GOT3 (cell line): ENCODE measurements around the gene RBBP5.

Experiments used
- DNase-seq: peaks from one replicate; lab custom pipeline; 2025; ENCODE audit warnings: mixed read lengths; lab: John Stamatoyannopoulos, UW

Gene RBBP5

DNA sequence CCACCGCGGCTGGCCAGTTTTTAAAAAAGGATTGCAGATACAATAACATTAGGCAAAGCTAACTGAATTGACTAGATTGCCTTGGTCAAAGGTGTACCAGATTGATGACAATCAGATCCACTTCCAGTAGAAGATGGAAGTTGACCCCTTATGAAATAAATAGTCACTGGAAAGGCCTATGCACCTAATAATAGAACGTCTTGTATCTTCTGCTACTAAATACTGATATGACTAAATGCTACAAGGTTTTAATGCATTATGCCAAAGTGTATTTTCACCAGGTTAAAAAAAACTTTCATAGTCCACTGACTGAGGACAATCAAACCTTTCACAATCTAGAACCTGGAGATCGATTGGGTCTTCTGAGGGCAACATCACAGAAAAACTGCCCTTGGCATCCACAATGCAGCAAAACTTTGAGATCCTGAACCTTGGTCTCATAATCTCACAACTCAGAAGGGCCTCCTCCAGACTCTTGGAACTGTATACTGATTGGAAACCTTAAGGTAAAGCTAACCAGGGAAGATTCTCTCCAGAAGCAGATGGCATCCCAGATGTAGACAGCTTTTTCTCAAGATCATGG is 7.8 kb upstream of the RBBP5 start:
- no peak for DNase-seq

GRCh38 chr1:205128050-205128449 is 6.3 kb upstream of the RBBP5 start:
- no peak for DNase-seq

DNA sequence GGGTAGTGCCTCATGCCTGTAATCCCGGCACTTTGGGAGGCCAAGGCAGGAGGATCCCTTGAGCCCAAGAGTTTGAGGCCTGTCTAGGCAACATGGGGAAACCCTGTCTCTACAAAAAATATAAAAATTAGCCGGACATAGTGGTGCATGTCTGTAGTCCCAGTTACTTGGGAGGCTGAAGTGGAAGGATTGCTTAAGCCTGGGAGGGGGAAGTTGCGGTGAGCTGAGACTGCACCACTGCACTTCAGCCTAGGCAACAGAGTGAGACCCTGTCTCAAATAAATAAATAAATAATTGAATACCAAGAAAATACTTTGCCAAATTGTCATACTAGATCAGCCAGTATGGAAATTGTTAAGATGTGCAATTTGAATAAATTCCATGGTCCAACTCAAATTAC is 5.9 kb upstream of the RBBP5 start:
- no peak for DNase-seq

DNA sequence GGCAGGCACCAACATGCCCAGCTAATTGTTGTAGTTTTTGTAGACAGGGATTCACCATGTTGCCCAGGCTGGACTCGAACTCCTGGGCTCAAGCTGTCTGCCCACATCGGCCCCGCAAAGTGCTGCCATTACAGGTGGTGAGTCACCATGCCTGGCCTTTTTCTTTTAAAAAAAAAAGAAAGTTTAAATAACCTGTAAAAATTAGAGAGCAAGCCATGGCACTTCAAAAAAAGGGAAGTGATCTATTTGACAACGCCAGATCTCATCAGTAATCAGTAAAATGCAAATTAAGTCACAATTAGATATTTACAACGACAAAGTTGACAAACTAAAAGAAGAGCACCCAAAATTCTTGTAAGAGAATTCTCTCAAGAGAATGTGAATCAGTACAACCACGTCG is 2.9 kb upstream of the RBBP5 start:
- no peak for DNase-seq

- DNase-seq = no peak
These were observed 708 bp upstream of the RBBP5 start for GRCh38 chr1:205122489-205122882.

DNA sequence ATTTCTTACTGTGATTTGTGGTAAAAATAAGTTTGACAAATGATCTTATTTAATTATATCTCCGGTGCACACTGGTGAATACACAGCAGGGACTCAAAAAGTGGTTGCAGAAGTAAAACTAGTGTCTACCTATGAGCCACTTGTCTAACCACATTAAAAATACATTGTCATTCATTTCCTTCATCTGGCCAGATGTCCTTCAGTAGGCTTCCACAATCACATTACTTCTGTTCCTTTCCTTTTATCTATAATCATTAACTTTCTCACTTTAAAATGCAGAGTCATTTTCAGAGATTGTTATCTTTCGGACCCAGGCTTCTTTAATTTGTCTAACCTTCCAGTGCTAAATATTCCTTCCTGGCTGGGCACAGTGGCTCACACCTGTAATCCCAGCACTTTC is 3.0 kb downstream of the RBBP5 start:
- no peak for DNase-seq

DNA sequence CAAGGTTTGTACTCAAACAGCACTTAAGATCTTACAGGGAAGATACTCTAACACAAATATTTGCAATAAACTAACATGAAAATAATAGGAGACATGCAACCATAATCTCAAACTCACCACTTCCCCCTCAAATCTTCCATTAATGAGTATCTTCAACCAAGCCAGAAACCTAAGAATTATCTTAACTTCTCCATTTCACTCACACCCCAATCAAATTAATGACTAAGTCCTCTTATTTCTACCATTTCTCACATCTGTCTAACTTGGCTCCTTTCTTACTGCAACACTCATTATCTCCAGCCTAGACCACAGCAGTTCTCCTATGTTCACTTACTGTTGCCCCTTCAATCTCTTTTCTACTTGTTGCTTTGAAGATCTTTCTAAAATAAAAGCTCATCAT is 10.4 kb downstream of the RBBP5 start:
- DNase-seq = no peak

- no peak for DNase-seq
These were observed 12.1 kb downstream of the RBBP5 start for GRCh38 chr1:205109711-205110110.

DNA sequence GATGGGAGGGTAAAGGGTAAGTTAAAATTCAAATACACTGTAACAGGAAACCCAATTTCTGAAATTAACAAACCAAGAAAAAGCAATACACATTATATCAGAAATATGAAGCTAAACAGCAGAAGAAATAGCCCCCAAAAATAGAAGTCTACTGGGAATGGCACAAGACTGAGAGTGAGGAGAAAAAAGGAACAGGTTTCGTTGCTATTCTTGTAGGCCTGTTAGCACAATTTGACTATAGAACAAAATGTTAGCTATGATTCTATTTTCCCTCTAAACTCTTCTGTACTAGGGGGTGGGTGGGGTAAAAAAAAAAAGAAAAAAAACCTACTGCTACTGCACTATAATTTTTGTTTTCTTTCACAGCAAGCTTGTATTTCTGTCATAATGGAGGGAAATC is 12.5 kb downstream of the RBBP5 start:
- DNase-seq = no peak

- DNase-seq = no peak
These were observed 13.3 kb downstream of the RBBP5 start for GRCh38 chr1:205108464-205108863.

GRCh38 chr1:205107327-205107726 is 14.5 kb downstream of the RBBP5 start:
- DNase-seq = no peak

GRCh38 chr1:205102404-205102803 is 19.4 kb downstream of the RBBP5 start:
- DNase-seq = no peak

DNA sequence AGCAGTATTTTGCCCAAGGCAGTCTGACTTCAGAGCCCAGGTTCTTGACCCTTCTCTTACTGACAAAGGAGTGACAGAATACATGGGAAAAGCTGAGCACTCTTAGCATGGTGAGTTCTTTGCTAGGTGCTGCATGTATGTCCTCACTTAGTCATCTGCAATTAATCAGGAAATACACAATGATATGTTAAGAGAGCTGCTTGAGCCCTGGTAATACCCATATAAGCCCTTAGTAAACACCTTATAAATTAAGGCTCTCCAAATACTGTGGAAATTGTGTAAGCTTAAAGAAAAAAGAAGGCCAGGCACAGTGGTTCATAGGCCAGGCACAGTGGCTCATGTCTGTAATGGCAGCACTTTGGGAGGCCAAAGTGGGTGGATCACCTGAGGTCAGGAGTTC is 23.5 kb downstream of the RBBP5 start:
- no peak for DNase-seq

DNA sequence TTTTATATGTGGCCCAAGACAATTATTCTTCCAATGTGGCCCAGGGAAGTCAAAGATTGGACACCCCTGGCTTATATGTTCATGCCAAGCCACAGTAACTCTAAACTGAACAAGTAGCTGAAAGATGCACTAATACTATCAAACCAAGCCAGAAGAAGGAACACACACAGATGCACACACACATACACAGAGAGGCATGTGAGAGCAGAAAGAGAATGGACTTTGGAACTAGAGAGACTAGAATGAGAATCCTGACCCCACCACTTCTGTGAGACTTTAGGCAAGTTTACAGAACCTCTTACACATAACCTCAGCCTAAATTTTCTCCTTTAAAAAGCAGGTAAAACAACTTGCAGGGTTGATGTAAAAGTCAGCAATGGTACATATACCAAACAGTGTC is 26.4 kb downstream of the RBBP5 start:
- DNase-seq = no peak

DNA sequence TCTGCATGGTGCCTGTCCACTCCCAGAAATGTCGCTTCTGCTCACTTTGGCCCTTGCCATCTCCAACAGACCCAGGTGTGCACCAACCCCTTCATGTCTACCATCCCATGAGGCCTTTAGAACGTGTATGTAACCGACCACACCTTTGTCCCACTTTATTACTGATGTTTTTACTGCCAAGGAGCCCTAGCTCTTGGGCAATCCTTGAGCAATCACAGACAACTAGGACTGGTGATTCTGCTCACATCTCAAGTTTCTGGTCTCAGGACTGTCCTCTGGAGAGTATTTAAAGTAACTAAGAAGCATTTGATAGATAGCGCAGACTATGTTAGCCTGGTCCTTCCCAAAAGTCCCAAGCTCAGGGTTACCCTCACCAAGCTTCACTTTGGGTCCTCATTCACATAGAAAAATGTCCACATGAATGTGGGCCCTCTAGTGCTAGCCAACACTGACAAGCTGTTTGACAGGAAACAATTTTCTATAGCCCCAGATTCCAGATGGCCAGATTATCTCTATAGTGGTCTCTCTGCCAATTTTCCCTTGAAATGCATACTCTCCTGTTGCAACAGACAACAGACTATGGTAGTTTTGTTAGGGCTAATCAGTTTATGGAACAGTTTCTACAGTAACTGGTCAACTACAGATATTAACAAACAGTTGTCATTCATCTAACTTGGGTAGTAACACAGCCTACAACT is 30.6 kb downstream of the RBBP5 start:
- DNase-seq = no peak

DNA sequence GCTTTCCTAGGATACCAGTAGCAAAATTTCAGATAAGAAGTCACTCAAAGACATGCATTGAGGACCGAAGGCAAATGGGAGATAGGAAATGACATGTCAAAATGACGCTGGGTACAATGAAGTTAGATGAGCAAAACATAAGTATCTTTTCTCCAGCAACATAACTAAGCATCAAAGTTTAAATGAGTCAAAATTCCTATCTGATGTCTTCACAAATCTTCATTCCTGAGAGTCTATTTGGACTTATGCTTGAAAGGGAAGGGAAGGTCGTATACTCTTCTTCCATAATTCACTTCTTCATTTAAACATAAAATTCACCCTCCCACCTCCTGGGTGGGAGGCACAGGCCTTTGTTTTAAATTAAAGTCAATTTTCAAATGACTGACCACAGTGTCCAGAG is 33.4 kb downstream of the RBBP5 start:
- DNase-seq = no peak

GRCh38 chr1:205084360-205084759 is 37.4 kb downstream of the RBBP5 start, which contains the start of gene TMEM81:
Gene TMEM81 (minus strand): TSS chr1:205084460. CDS start chr1:205084320, 140 bp downstream.
- DNase-seq = no peak

DNA sequence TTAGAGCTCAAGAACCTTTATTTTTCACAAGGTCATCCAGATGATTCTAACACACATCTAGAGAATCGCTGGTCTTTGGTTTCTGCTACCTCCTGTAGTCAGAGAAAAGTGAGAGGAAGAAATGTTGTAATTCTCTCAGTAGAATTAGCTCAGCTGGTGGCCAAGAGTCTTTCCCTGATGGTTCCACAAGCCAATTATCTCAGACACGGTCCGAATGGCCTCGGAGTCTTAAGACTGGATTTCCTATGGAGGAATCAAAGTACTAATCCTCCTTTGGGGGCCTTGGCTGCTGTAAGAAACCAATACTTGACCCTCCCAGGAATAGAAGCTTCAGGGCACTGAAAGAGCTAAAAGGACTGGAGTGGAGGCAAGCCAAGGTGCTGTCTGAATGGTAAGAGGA is 39.3 kb downstream of the RBBP5 start:
- DNase-seq = no peak

- DNase-seq = no peak
These were observed 43.9 kb downstream of the RBBP5 start for GRCh38 chr1:205077934-205078311.

GRCh38 chr1:205077158-205077933 is 44.4 kb downstream of the RBBP5 start:
- no peak for DNase-seq

- no peak for DNase-seq
These were observed 45.5 kb downstream of the RBBP5 start for GRCh38 chr1:205076245-205076761.

DNA sequence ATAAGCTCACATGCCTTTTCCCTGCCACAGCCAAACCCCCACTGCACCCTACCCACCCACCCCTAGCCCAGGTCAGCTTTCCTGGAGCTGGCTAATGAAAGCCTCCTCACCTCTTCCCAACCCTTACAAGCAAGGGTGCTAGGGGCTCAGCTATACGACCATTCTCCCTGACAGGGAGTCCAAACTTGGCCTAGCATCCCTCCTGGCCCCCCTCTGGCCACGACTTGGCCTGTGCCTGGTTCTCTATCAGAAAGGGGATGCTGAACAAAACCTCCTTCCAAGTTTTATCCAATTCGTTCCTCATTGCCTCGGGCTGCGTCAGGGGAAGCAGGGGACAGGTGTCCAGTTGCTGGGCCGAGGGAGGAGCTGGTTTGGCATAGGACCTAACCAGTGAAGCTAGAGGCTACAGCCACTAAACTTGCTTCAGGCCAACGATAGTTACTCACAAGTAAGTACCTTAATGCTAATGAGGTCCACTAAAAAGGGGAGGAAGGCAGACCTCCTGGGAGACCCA is 46.1 kb downstream of the RBBP5 start:
- no peak for DNase-seq

- DNase-seq = no peak
These were observed 47.3 kb downstream of the RBBP5 start for GRCh38 chr1:205074513-205074912.
